K562 (cell line): ENCODE measurements around the gene DLGAP3. TPM values are rescaled to one million over a fixed set of nuclear protein-coding genes. Genes with fewer than 3 reads are reported as not detected.
A peak's percentile ranks its signal among the peaks of the same experiment; 100 is the strongest.

Experiments
- ATF2 ChIP-seq: sonication (generic); formaldehyde crosslinking; IDR thresholded peaks from 2 replicates; pipeline ENCODE4 v1.8.1; 2022; ENCODE audit warnings: missing genetic modification reagents
- ERF ChIP-seq: fragments of 450-650 bp; formaldehyde crosslinking; IDR thresholded peaks from 2 replicates; pipeline ENCODE4 v1.4.0; 2020; ENCODE audit warnings: mild to moderate bottlenecking, mixed read lengths
- GABPB2 ChIP-seq: fragments of 250-450 bp; sonication (Bioruptor Pico); conservative IDR thresholded peaks from 2 replicates; pipeline ENCODE4 v1.5.1; 2021; ENCODE audit warnings: mild to moderate bottlenecking
- HIVEP1 ChIP-seq: fragments of 250-450 bp; sonication (Bioruptor Pico); IDR thresholded peaks from 2 replicates; pipeline ENCODE4 v1.4.0; 2020; ENCODE audit warnings: mild to moderate bottlenecking
- IRF2 ChIP-seq: sonication (generic); formaldehyde crosslinking; IDR thresholded peaks from 2 replicates; pipeline ENCODE4 v1.8.1; 2022; ENCODE audit warnings: mild to moderate bottlenecking, missing genetic modification reagents
- KLF10 ChIP-seq: fragments of 250-450 bp; sonication (Bioruptor Pico); IDR thresholded peaks from 2 replicates; pipeline ENCODE4 v1.6.1; 2021; ENCODE audit warnings: matching md5 sums
- L3MBTL2 ChIP-seq: fragments of 450-650 bp; IDR thresholded peaks from 2 replicates; pipeline ENCODE4 v1.6.1; 2016; ENCODE audit warnings: mild to moderate bottlenecking, moderate library complexity
- MED1 ChIP-seq: sonication (generic); formaldehyde crosslinking; IDR thresholded peaks from 2 replicates; pipeline ENCODE4 v1.8.1; 2023; ENCODE audit warnings: missing genetic modification reagents, borderline replicate concordance
- NELFE ChIP-seq: IDR thresholded peaks from 2 replicates; pipeline ENCODE4 v1.6.1; 2011; ENCODE audit warnings: mild to moderate bottlenecking; ENCODE audit not compliant: insufficient read depth, insufficient read length
- NFE2L1 ChIP-seq: fragments of 450-650 bp; IDR thresholded peaks from 2 replicates; pipeline ENCODE4 v1.6.1; 2016; ENCODE audit warnings: missing genetic modification characterization, low read depth, mild to moderate bottlenecking, missing compliant biosample characterization, moderate library complexity, borderline replicate concordance
- NFYB ChIP-seq: IDR thresholded peaks from 2 replicates; pipeline ENCODE4 v1.6.1; 2011; ENCODE audit warnings: mild to moderate bottlenecking, moderate library complexity; ENCODE audit not compliant: insufficient read length; ENCODE audit errors: extremely low read depth
- PHF8 ChIP-seq: fragments of 200-600 bp; sonication (generic); IDR thresholded peaks from 2 replicates; pipeline ENCODE4 v1.6.1; 2012; ENCODE audit warnings: mixed run types, mild to moderate bottlenecking, inconsistent platforms, low read length, moderate library complexity, borderline replicate concordance
- RBM17 ChIP-seq: fragments of 200-400 bp; formaldehyde crosslinking; IDR thresholded peaks from 2 replicates; pipeline ENCODE4 v1.6.1; 2017; ENCODE audit warnings: low read depth, mild to moderate bottlenecking, low read length, borderline replicate concordance
- REST ChIP-seq, 2 experiments: fragments of 450-650 bp; formaldehyde crosslinking in 1 of 2; IDR thresholded peaks; 2 replicates each; pipeline versions ENCODE4 v1.4.0 to v1.6.1; 2014 to 2020; ENCODE audit warnings: mild to moderate bottlenecking in 2 of 2, borderline replicate concordance in 1 of 2, low read depth in 1 of 2
- SETDB1 ChIP-seq: IDR thresholded peaks from one replicate; pipeline ENCODE4 v1.6.1; 2012; ENCODE audit warnings: low read length, control low read depth, inconsistent platforms
- SRSF3 ChIP-seq: fragments of 200-400 bp; formaldehyde crosslinking; IDR thresholded peaks from 2 replicates; pipeline ENCODE4 v1.6.1; 2016; ENCODE audit warnings: mild to moderate bottlenecking, low read length, moderate library complexity; ENCODE audit not compliant: insufficient read depth
- SRSF7 ChIP-seq: fragments of 200-400 bp; formaldehyde crosslinking; optimal IDR thresholded peaks from 2 replicates; pipeline ENCODE3; 2017; ENCODE audit warnings: mild to moderate bottlenecking, low read depth, low read length
- polyA plus RNA-seq, 8 experiments: library from polyadenylated mRNA; depleted of rRNA in 4 of 8; stranded (reverse) in 5 of 8; unstranded in 3 of 8; fragments of >200 nt; fragmentation: Nextera tagmentation in 2 of 8; fragmentation: Illumina TruSeq in 1 of 8; extraction: Ambion mirVana in 2 of 8; extraction: Trizol in 1 of 8; gene quantifications; 2 replicates each; pipeline versions ENCODE4 v1.2.1 to v1.2.3, GENCODE V29; 2011 to 2014; ENCODE audit warnings: inconsistent platforms in 1 of 8, missing spikeins in 1 of 8
- total RNA-seq, 7 experiments: library from RNA; depleted of rRNA in 6 of 7; stranded (reverse); fragments of >200 nt in 6 of 7; fragmentation: Illumina TruSeq in 2 of 7; extraction: Trizol in 2 of 7; gene quantifications; 2 replicates each; pipeline versions ENCODE4 v1.2.1 to v1.2.3, GENCODE V29; 2011 to 2021; ENCODE audit warnings: low replicate concordance in 1 of 7

DLGAP3 gene
- total and polyA plus RNA-seq, 9 of the 15 experiments (the other 6 are each of a cell fraction or from before 2014, with no cell fraction given), result 0.01 to 0.16 (median 0.07) TPM; not detected in 6

- TF ChIP-seq NFYB (no peak), ATF2 (no peak), L3MBTL2 (peak; percentile 83), GABPB2 (no peak), SRSF7 (no peak), ERF (CRISPR knock-in tag) (peak; percentile 43; the same call in 1 of the 2 replicates), PHF8 (no peak; the same call in 1 of the 2 replicates), IRF2 (CRISPR knock-in tag) (no peak), NFE2L1 (tag) (no peak), SRSF3 (no peak), KLF10 (CRISPR knock-in tag) (no peak), REST (IDR thresholded peaks at IDR 0.05; ENCODE audit: borderline replicate concordance) (no peak), REST (CRISPR knock-in tag; IDR thresholded peaks at IDR 0.05; ENCODE audit: low read depth) (no peak; the same call in 1 of the 2 replicates), RBM17 (no peak), SETDB1 (no peak), NELFE (no peak), HIVEP1 (CRISPR knock-in tag) (no peak), MED1 (CRISPR knock-in tag) (no peak)
Observed at GRCh38 chr1:34845131-34845901, 84.1 kb downstream of the DLGAP3 start (continued).
